Stimulated activated CD8-positive, alpha-beta memory T cell treated with anti-CD3 and anti-CD28 coated beads, Interleukin-2, amount 100 ng/mL, for 48 hours (primary cell): Measurements from ENCODE around the gene RNPEPL1.
"Not testable (repeated sequence)": the region's sequence is repeated elsewhere in the genome, so short reads cannot be mapped to it uniquely, and the experiment has no call there.

Experiments used
- DNase-seq, 2 donors: peaks; one replicate each; pipeline ENCODE4 v3.0.0-alpha.2; 2020; ENCODE audit warnings: low read depth in 2 of 2

Gene RNPEPL1

GRCh38 chr2:240567872-240568677, at the start of gene RNPEPL1:
Gene RNPEPL1 (plus strand): TSS chr2:240568484. CDS start chr2:240568587, 103 bp downstream.
- DNase-seq: peak in 1 of 2 donors; percentile 39

- DNase-seq: no peak
These were observed 49.3 kb upstream of the RNPEPL1 start for GRCh38 chr2:240518981-240519380.

- DNase-seq: no peak
These were observed 48.7 kb upstream of the RNPEPL1 start for GRCh38 chr2:240519396-240520129.

GRCh38 chr2:240520130-240520973, 47.9 kb upstream of the RNPEPL1 start:
- DNase-seq: no peak

GRCh38 chr2:240520974-240521350, 47.3 kb upstream of the RNPEPL1 start:
- DNase-seq: no peak

GRCh38 chr2:240521885-240522284, 46.4 kb upstream of the RNPEPL1 start:
- not testable (repeated sequence) for DNase-seq

- no peak for DNase-seq
These were observed 45.9 kb upstream of the RNPEPL1 start for GRCh38 chr2:240522406-240522805.

- DNase-seq: no peak
These were observed 44.6 kb upstream of the RNPEPL1 start for GRCh38 chr2:240523451-240524281.

- DNase-seq: no peak
These were observed 43.1 kb upstream of the RNPEPL1 start for GRCh38 chr2:240524963-240525718.

- no peak for DNase-seq
These were observed 42.5 kb upstream of the RNPEPL1 start for GRCh38 chr2:240525802-240526201.

- no peak for DNase-seq
These were observed 41.8 kb upstream of the RNPEPL1 start for GRCh38 chr2:240526521-240526920.

GRCh38 chr2:240527153-240527750, 41.0 kb upstream of the RNPEPL1 start:
- no peak for DNase-seq

GRCh38 chr2:240528406-240529040, 39.8 kb upstream of the RNPEPL1 start:
- DNase-seq: no peak

- no peak for DNase-seq
These were observed 38.8 kb upstream of the RNPEPL1 start for GRCh38 chr2:240529344-240529999.

- no peak for DNase-seq
These were observed 38.1 kb upstream of the RNPEPL1 start for GRCh38 chr2:240530181-240530580.

- no peak for DNase-seq
These were observed 37.2 kb upstream of the RNPEPL1 start for GRCh38 chr2:240531038-240531437.

GRCh38 chr2:240532031-240532775, 36.1 kb upstream of the RNPEPL1 start:
- DNase-seq: no peak

- DNase-seq: no peak
These were observed 30.1 kb upstream of the RNPEPL1 start for GRCh38 chr2:240538031-240538780.
